HG03378 (cell line): Measurements from ENCODE around the gene RBM17.
"Not testable (repeated sequence)": the region's sequence is repeated elsewhere in the genome, so short reads cannot be mapped to it uniquely, and the experiment has no call there.

Experiments
- ATAC-seq: cut with Tn5 transposase; IDR thresholded peaks from one replicate; pipeline ENCODE4 v1.9.1; 2021; ENCODE audit warnings: mild to moderate bottlenecking, moderate library complexity; ENCODE audit not compliant: unreplicated experiment

Gene RBM17

GRCh38 chr10:6108631-6109443, 20.0 kb downstream of the RBM17 start:
- no peak for ATAC-seq

DNA sequence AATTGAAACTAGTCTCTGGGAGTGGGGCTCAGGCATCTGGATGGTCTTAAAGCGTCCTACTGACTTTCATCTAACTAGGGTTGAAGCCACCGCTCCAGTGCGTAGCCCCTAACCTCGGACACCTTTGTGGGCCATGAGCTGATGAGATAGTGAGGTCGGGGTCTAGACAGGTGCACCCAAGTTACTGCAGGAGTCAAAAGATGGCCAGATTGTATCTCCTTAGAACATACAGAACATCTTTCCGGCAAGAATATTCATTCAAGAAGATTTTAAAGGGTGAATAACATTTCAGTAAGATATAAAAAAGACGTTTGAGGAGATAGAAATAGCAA, 20.6 kb downstream of the RBM17 start:
- no peak for ATAC-seq

GRCh38 chr10:6110136-6110535, 21.3 kb downstream of the RBM17 start:
- no peak for ATAC-seq

DNA sequence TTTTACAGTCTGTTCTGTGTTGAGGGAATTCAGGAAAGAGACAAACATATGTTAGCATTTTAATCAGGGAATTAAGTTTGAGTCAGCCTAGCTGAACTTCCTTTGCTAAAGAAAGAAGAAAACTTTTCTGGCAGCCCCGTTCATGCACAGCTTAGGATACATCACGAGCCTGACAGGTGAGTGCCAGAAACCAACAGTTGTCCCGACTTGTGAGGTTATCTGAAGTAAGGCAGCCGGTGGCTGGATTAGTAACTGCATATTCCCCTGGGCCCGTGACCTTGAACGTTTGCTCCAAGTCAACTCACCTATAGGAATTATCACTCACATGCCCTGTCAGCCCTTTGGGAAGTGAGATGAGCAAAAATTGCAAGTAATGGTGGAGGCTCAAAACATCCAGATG, 24.1 kb downstream of the RBM17 start:
- ATAC-seq: no peak

GRCh38 chr10:6114299-6114698, 25.5 kb downstream of the RBM17 start:
- ATAC-seq: no peak

DNA sequence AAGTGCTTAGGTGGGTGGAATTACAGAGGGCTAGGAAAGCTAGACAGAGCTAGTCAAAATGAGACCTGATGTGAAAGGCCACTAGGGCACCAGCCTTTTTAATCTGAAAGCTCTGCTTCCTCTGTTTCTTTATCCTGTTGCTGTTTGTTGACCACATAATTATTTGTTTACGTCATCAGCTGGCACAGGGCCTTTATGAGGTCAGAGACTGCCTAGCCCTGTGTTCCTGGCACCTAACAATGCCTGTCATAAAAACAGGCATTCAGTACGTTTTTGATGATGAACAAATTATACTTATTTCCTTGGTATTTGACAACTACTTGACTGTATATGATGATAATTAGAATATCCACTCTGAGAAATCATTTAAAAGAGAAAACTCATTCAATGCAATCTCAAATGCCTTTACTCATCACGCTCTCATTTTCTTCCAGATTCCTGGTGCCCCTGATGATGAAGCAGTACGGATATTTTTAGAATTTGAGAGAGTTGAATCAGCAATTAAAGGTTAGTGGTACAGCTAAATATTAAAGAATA, 26.0 kb downstream of the RBM17 start:
- no peak for ATAC-seq

GRCh38 chr10:6115411-6115810, 26.6 kb downstream of the RBM17 start:
- ATAC-seq: no peak

DNA sequence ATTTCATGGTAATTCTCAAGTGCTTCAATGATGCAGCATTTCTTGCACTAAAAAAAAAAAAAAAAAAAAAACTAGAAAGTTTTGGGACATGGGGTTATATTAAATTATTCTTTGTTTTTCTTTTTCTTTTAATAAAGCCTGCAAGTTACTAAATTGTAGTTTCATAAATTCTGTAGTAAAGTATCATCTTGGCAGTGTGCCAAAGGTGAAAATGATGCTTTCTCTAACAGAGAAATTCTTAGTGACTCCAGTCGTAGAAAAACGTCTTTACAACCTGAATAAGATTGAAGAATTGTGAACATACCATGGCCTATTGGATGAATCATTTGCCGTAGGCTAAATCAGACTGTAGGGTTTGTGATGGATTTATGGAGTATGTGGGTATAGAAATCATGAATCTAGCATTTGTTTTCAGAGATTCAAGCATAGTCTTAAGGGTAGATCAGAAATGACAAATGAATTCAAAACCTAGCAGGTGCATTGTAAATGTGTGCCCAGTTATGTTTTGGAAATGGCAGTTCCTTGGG, 27.1 kb downstream of the RBM17 start:
- ATAC-seq: no peak

DNA sequence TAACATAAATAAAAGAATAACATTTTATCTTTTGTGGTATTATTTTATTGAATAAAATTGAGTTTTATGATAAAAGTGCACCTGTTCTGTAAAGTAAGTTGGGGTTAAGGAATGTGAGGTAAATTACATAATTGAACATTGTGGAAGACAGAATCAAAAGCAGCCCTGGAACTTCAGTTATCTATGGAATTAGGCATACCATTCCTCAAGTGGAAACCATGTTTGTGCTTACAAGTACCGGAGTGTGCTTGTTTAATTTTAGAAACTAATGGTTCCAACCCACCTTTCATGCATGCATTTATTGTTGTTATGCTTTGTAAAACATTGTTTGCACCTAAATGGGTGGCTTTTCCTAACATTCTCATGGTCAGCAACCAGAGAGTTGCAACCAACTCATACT, 28.0 kb downstream of the RBM17 start:
- no peak for ATAC-seq

DNA sequence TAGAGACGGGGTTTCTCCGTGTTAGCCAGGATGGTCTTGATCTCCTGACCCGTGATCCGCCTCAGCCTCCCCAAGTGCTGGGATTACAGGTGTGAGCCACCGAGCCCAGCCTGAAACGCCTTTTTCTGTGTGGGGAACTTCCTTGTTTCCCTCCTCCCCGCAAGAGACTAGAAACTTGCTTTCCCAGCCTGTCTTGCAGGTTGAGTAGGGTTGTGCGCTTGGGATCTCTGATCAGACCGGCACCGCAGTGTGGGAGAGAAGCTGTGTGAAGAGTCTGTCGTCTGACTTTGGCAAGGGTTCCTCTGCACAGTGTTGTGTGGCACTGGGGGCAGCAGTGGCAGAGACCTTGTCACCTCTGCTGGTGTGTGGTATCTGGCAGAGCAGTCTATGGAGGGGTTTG, 28.9 kb downstream of the RBM17 start:
- ATAC-seq: no peak

DNA sequence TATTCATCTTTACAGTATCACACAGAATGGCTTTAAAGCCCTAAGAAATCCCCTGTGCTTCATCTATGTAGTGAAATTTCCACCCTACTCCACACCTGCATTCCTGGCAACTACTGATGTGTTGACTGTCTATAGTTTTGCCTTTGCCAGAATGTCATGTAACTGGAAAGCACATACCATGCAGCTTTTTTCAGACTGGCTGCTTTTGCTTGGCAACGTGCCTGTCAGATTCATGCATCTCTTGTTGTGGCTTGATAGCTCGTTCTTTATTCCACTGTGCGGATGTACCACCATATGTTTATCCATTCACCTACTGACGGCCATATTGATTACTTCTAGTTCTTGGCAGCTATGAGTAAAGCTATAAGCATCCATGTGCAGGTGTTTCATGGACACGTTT, 30.6 kb downstream of the RBM17 start:
- no peak for ATAC-seq

- no peak for ATAC-seq
Measured at GRCh38 chr10:6119962-6120361, 31.1 kb downstream of the RBM17 start.

- no peak for ATAC-seq
Measured at GRCh38 chr10:6120691-6121090, 31.9 kb downstream of the RBM17 start.

DNA sequence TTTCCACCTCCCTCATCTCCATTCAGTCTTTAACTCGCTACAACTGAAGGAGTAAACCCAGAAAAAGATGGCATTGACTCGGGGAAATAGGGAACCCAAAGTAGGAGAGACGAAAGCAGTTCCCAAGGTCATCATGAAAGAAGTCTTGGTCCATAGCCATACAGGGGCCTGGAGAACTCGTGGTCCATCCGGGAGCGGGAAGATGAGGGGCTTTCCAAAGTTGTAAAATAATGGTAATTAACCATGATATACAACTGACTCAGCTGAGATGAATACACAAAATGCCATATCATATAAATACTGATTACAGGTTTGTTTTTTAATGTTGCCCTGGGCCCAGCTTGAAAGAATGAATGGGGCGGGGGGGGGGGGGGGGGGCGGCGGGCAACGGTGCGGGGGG, 32.3 kb downstream of the RBM17 start:
- ATAC-seq: no peak

GRCh38 chr10:6123532-6123931, 34.7 kb downstream of the RBM17 start:
- ATAC-seq: no peak

DNA sequence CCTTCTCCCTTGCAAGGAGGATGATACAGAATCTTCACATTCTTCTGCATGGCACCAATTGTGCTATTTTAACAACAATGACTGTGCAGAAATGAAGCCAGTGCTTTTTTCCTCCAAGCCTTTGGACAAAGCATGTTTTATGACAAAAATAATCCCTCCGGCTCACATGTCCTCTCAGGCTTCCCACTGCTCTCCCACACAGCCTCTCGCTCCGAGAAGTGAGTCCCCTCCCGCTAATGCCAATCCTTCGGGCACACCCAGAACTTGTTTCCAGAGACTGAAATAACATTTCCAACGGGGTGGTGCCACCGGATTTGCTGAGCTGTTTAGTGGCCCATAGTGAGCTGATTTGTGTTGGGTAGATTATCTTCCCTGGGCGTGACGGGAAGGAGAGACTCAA, 35.8 kb downstream of the RBM17 start:
- ATAC-seq: no peak

DNA sequence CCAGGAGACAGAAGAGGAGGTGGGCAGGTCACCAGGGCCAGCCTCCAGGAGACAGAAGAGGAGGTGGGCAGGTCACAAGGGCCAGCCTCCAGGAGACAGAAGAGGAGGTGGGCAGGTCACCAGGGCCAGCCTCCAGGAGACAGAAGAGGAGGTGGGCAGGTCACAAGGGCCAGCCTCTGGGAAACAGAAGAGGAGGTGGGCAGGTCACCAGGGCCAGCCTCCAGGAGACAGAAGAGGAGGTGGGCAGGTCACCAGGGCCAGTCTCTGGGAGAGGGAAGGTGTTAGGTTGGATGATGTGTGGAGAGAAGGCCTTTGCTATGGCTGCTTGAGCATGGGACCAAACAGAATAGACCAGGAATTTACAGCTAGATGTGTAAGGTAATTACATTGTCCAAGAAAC, 38.6 kb downstream of the RBM17 start:
- ATAC-seq: not testable (repeated sequence)

- no peak for ATAC-seq
Measured at GRCh38 chr10:6128087-6128486, 39.3 kb downstream of the RBM17 start.

DNA sequence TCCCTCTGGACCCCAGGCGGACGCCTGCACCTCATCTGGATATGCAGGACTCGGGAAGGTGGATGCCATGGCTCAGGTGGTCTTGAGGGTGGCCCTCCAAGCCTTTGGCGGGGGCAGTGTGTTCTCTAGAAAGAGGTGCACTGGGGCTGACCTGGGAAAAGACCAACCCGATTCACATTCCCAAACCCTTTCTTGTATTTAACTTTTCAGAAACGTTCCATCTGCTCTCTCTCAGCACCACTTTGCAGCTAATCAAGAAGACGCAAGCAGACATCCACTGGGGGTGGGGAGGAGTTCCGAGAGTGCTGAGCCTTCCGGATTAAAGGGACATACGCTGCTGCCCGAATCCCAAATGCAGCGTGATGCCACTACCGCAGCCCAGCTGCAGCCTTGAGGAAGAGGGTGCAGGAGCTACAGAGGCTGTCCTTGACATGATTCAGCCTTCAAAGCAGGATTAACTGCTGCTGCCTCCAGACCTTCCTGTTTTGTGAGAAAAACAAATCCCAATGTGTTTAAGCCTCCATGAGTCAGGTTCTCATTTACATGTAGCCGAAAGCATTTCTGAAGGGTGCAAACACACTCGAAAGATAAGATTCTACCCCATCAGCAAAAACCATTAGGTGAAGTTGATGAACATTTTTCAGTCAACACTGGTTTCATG, 39.9 kb downstream of the RBM17 start:
- ATAC-seq: no peak

- no peak for ATAC-seq
Measured at GRCh38 chr10:6130848-6131470, 42.1 kb downstream of the RBM17 start.

GRCh38 chr10:6133331-6134098, 44.7 kb downstream of the RBM17 start:
- ATAC-seq: no peak
